A549 (cell line): ENCODE results near the gene TMEM44. TPM values are rescaled to one million over a fixed set of nuclear protein-coding genes. Genes with fewer than 3 reads are reported as not detected.

Experiments used
- ATAC-seq, 2 experiments: fragments of 200-7000 bp in 1 of 2; fragments of >200 bp in 1 of 2; cut with Nextera tagmentation in 1 of 2; cut with Tn5 transposase in 1 of 2; 3 replicates each; pipeline versions ENCODE4 v1.8.0 to v1.9.1; 2018 to 2020; ENCODE audit warnings: mild to moderate bottlenecking in 1 of 2, moderate library complexity in 1 of 2
- CTCF ChIA-PET: fragments of 300-600 bp; sonication (Branson Sonifier 250); formaldehyde crosslinking; extraction: SDS; loops from one replicate; lab custom pipeline; 2021; ENCODE audit warnings: antibody characterized with exemption, inconsistent platforms; lab: Yijun Ruan, JAX
- POLR2A ChIA-PET: fragments of 350-600 bp; formaldehyde crosslinking; extraction: SDS; loops from one replicate; lab custom pipeline; 2021; ENCODE audit warnings: antibody characterized with exemption, inconsistent platforms; lab: Yijun Ruan, JAX
- DNase-seq, 2 experiments: peaks; one replicate each; pipeline versions ENCODE4 v3.0.0 to v3.0.0-alpha.2; 2011 to 2016; ENCODE audit warnings: low read depth in 1 of 2, low spot score in 1 of 2
- FAIRE-seq: peaks from 2 replicates; lab custom pipeline; 2011; peaks lifted over from hg19 to GRCh38; lab: Jason Lieb, UNC
- H3K27ac ChIP-seq, 2 experiments: fragments of >200 bp; sonication (Bioruptor Twin); formaldehyde crosslinking; 3 replicates each; pipeline ENCODE4 v1.5.1; 2016 to 2017
- H3K4me1 ChIP-seq: fragments of >200 bp; sonication (Bioruptor Twin); formaldehyde crosslinking; 3 replicates; pipeline ENCODE4 v1.6.1; 2016
- H3K4me2 ChIP-seq: fragments of >200 bp; sonication (Bioruptor Twin); formaldehyde crosslinking; 3 replicates; pipeline ENCODE4 v1.6.1; 2016
- H3K4me3 ChIP-seq: fragments of >200 bp; sonication (Bioruptor Twin); formaldehyde crosslinking; 3 replicates; pipeline ENCODE4 v1.5.1; 2016
- H3K9me3 ChIP-seq: fragments of >200 bp; sonication (Bioruptor Twin); formaldehyde crosslinking; 3 replicates; pipeline ENCODE4 v1.6.1; 2016
- BCL3 ChIP-seq: fragments of >200 bp; sonication (Bioruptor Twin); formaldehyde crosslinking; IDR thresholded peaks from 3 replicates; pipeline ENCODE4 v1.6.1; 2016
- BHLHE40 ChIP-seq: IDR thresholded peaks from 2 replicates; pipeline ENCODE4 v1.6.1; 2012; ENCODE audit warnings: low read depth, low read length, inconsistent platforms
- CBX2 ChIP-seq: fragments of 200-600 bp; sonication (generic); IDR thresholded peaks from 2 replicates; pipeline ENCODE4 v1.6.1; 2016; ENCODE audit warnings: low read depth, mild to moderate bottlenecking, borderline replicate concordance
- CHD4 ChIP-seq: fragments of 200-600 bp; sonication (generic); IDR thresholded peaks from 2 replicates; pipeline ENCODE4 v1.6.1; 2016; ENCODE audit warnings: antibody characterized with exemption, mild to moderate bottlenecking, borderline replicate concordance
- CTCF ChIP-seq: fragments of >200 bp; sonication (Bioruptor Twin); formaldehyde crosslinking; IDR thresholded peaks from 3 replicates; pipeline ENCODE4 v1.5.1; 2016
- EP300 ChIP-seq, 2 experiments: fragments of >200 bp; sonication (Bioruptor Twin); formaldehyde crosslinking; IDR thresholded peaks; 2 replicates in 1 of 2; 3 replicates in 1 of 2; pipeline ENCODE4 v1.6.1; 2016 to 2017
- FOSL2 ChIP-seq, 2 experiments: fragments of 450-650 bp in 1 of 2; fragments of >200 bp in 1 of 2; sonication (Bioruptor Twin) in 1 of 2; formaldehyde crosslinking; IDR thresholded peaks; 2 replicates each; pipeline versions ENCODE4 v1.5.0 to v1.6.1; 2016 to 2020; ENCODE audit warnings: mild to moderate bottlenecking in 1 of 2, moderate library complexity in 1 of 2
- GATA3 ChIP-seq: IDR thresholded peaks from 2 replicates; pipeline ENCODE4 v1.6.1; 2012; ENCODE audit warnings: borderline replicate concordance
- HOXA7 ChIP-seq: fragments of 250-450 bp; sonication (Bioruptor Pico); IDR thresholded peaks from 2 replicates; pipeline ENCODE4 v1.5.0; 2020; ENCODE audit warnings: mild to moderate bottlenecking, moderate library complexity
- HOXB13 ChIP-seq: fragments of 250-450 bp; sonication (Bioruptor Pico); IDR thresholded peaks from 2 replicates; pipeline ENCODE4 v1.5.0; 2020; ENCODE audit warnings: low read depth, mild to moderate bottlenecking, moderate library complexity
- JUN ChIP-seq, 2 experiments: fragments of >200 bp; sonication (Bioruptor Twin); formaldehyde crosslinking; IDR thresholded peaks; 2 replicates in 1 of 2; 3 replicates in 1 of 2; pipeline ENCODE4 v1.6.1; 2016 to 2017
- KDM5A ChIP-seq: fragments of 200-600 bp; sonication (generic); IDR thresholded peaks from 2 replicates; pipeline ENCODE4 v1.6.1; 2016; ENCODE audit warnings: antibody characterized with exemption, mild to moderate bottlenecking
- MAFK ChIP-seq: fragments of 450-650 bp; IDR thresholded peaks from 2 replicates; pipeline ENCODE4 v1.6.1; 2014; ENCODE audit not compliant: partially characterized antibody
- MAZ ChIP-seq: fragments of 150-350 bp; IDR thresholded peaks from 2 replicates; pipeline ENCODE4 v1.6.1; 2014; ENCODE audit warnings: antibody characterized with exemption, low read depth, low read length, borderline replicate concordance
- NFE2L2 ChIP-seq: fragments of 150-350 bp; conservative IDR thresholded peaks from 2 replicates; pipeline ENCODE4 v1.6.1; 2014; ENCODE audit warnings: low read length
- PBX3 ChIP-seq: IDR thresholded peaks from 2 replicates; pipeline ENCODE4 v1.6.1; 2012
- PHF8 ChIP-seq: fragments of 200-600 bp; sonication (generic); IDR thresholded peaks from 2 replicates; pipeline ENCODE4 v1.6.1; 2016; ENCODE audit warnings: low read depth, mild to moderate bottlenecking, antibody characterized with exemption, moderate library complexity, borderline replicate concordance
- POLR2A ChIP-seq: IDR thresholded peaks from 2 replicates; pipeline ENCODE4 v1.6.1; 2012; ENCODE audit warnings: mild to moderate bottlenecking, low read length
- REST ChIP-seq: fragments of 200-600 bp; sonication (generic); IDR thresholded peaks from 2 replicates; pipeline ENCODE4 v1.6.1; 2016; ENCODE audit warnings: antibody characterized with exemption, mild to moderate bottlenecking, moderate library complexity
- SMC3 ChIP-seq: fragments of >200 bp; sonication (Bioruptor Twin); formaldehyde crosslinking; IDR thresholded peaks from 3 replicates; pipeline ENCODE4 v1.6.1; 2018; ENCODE audit warnings: inconsistent platforms
- TP53 ChIP-seq: fragments of 250-450 bp; sonication (Bioruptor Pico); IDR thresholded peaks from 2 replicates; pipeline ENCODE4 v1.5.0; 2021; ENCODE audit warnings: mild to moderate bottlenecking, moderate library complexity
- ZFP36 ChIP-seq: fragments of 450-650 bp; IDR thresholded peaks from 2 replicates; pipeline ENCODE4 v1.6.1; 2014; ENCODE audit warnings: borderline replicate concordance; ENCODE audit not compliant: partially characterized antibody
- ZSCAN20 ChIP-seq: fragments of 250-450 bp; sonication (Bioruptor Pico); IDR thresholded peaks from 2 replicates; pipeline ENCODE4 v1.8.0; 2022; ENCODE audit warnings: mild to moderate bottlenecking, moderate library complexity
- WGBS: methylation state at CpG from one replicate; pipeline ENCODE4 v1.1.6; 2017; ENCODE audit errors: missing lambda C conversion rate; 5-methylcytosine and 5-hydroxymethylcytosine counted together
- polyA plus RNA-seq, 4 experiments: library from polyadenylated mRNA; depleted of rRNA in 3 of 4; stranded (reverse); fragments of >200 nt; fragmentation: RNase III in 1 of 4; extraction: RNeasy Plus Mini Kit Qiagen cat#74134 plus additional on column Dnase treatment in 1 of 4; gene quantifications; 2 replicates in 3 of 4; 3 replicates in 1 of 4; pipeline ENCODE4 v1.2.3, GENCODE V29; 2011 to 2017
- TF ChIP-seq, protein P1 (sequence below): fragments of 450-650 bp; IDR thresholded peaks from 2 replicates; pipeline ENCODE4 v1.6.1; 2014; ENCODE audit warnings: antibody characterized with exemption
- TF ChIP-seq, protein P2 (sequence below): fragments of 250-450 bp; sonication (Bioruptor Pico); IDR thresholded peaks from 2 replicates; pipeline ENCODE4 v1.5.0; 2020; ENCODE audit warnings: low read depth, mild to moderate bottlenecking, moderate library complexity
- TF ChIP-seq, protein P3 (sequence below): fragments of 150-350 bp; IDR thresholded peaks from 2 replicates; pipeline ENCODE4 v1.6.1; 2014; ENCODE audit warnings: low read depth, mild to moderate bottlenecking, low read length

Gene TMEM44
- polyA plus RNA-seq, 2 of the 4 experiments (the other 2 are of a cell fraction) = 16.0 to 17.0 TPM

DNA sequence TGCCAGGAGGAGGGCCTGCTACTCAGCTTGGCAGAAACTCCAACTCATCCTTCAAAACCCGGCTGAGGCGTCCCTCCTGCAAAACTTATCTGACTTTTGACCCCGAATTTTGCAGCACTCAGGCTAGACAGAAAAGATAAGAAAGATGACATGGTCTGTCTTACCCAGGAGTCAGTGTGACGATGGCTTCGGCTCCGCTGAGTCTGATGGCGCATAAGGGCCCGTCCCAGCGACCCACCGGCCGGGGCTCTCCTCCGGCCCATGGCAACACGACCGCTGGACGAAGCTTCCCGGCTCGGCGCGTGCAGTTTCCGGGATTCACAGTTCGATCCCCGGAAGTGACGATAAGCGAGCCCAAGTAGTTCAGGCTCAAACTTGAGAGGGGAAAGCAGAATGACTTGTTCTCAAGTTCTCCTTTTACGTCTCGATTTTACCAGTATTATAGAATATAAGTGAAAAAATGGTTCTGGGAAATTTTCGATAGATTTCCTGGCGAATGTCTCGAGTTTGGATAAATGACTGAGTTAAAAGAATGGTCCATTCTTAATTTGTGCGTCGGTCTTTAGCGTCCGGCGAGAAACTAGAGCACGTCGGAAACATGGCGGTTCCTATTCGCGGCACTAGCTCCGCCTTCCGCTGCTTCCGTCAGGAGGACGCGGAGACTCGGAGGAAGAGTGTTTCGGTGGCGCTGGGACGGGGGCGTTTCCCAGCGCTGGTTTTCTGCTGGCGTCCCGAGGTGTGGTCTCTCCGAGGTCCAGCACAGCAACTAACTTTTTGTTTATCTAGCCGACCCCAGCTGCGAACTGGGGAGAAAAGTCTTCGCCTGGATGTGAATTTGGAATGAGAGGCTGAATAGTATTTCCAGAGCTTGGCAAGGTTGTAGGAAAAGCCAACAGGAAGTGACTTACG, 38.9 kb upstream of the TMEM44 start, which contains the start of gene LSG1:
Gene LSG1 (minus strand): TSS at position 292 of the 909 bp plus-strand sequence. CDS start 29 bp downstream, at position 263.
- CTCF ChIA-PET = interaction anchor here (0.6 to 5.0 kb wide), 19 partner anchors 9 to 908 kb away, joined by 3 to 63 read pairs (median 7); partner anchors contain the start of genes FAM43A and XXYLT1
- Histone ChIP-seq H3K9me3 (no peaks in the 10 kb centered on the region), H3K4me1 (peaks cover 13% of the 10 kb centered on the region; the same call in 2 of the 3 replicates), H3K27ac (peak within 1 kb of the TSS; percentile 86 to 90), H3K4me3 (peak within 1 kb of the TSS; percentile 92), H3K4me2 (peak within 1 kb of the TSS; percentile 92)
- FAIRE-seq (no peak), DNase-seq (peak; percentile 69 to 94), ATAC-seq (peak; percentile 94 to 97)
- POLR2A ChIA-PET = interaction anchor here (0.6 to 2.4 kb wide), 10 partner anchors 11 to 871 kb away, joined by 3 to 28 read pairs (median 6); partner anchors contain the start of genes FAM43A, PPP1R2 and XXYLT1
- under 1% methylated on average over 42 of the region's 57 CpGs for WGBS
- TF ChIP-seq POLR2A (peak; percentile 62), TP53 (no peak), BCL3 (peak; percentile 67; the same call in 1 of the 3 replicates), MAFK (no peak), FOSL2 (IDR thresholded peaks at IDR 0.05) (no peak), FOSL2 (CRISPR knock-in tag; IDR thresholded peaks at IDR 0.05) (no peak), MAZ (no peak), HOXB13 (no peak), NFE2L2 (no peak), CTCF (no peak), SMC3 (no peak), PBX3 (no peak), REST (no peak), HOXA7 (CRISPR knock-in tag) (no peak), GATA3 (peak; percentile 51; the same call in 1 of the 2 replicates), CBX2 (no peak), EP300 (IDR thresholded peaks at IDR 0.05) (no peak), JUN (IDR thresholded peaks at IDR 0.05) (peak; percentile 44 to 75; a peak in 3 of 5 replicates), ZSCAN20 (no peak), CHD4 (no peak), PHF8 (peak; percentile 91), BHLHE40 (peak; percentile 70; the same call in 1 of the 2 replicates), ZFP36 (no peak), KDM5A (no peak)
- TF ChIP-seq, protein P1, sequence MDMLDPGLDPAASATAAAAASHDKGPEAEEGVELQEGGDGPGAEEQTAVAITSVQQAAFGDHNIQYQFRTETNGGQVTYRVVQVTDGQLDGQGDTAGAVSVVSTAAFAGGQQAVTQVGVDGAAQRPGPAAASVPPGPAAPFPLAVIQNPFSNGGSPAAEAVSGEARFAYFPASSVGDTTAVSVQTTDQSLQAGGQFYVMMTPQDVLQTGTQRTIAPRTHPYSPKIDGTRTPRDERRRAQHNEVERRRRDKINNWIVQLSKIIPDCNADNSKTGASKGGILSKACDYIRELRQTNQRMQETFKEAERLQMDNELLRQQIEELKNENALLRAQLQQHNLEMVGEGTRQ = no peak
- TF ChIP-seq, protein P2, sequence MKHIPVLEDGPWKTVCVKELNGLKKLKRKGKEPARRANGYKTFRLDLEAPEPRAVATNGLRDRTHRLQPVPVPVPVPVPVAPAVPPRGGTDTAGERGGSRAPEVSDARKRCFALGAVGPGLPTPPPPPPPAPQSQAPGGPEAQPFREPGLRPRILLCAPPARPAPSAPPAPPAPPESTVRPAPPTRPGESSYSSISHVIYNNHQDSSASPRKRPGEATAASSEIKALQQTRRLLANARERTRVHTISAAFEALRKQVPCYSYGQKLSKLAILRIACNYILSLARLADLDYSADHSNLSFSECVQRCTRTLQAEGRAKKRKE (CRISPR knock-in tag) = no peak
- TF ChIP-seq, protein P3, sequence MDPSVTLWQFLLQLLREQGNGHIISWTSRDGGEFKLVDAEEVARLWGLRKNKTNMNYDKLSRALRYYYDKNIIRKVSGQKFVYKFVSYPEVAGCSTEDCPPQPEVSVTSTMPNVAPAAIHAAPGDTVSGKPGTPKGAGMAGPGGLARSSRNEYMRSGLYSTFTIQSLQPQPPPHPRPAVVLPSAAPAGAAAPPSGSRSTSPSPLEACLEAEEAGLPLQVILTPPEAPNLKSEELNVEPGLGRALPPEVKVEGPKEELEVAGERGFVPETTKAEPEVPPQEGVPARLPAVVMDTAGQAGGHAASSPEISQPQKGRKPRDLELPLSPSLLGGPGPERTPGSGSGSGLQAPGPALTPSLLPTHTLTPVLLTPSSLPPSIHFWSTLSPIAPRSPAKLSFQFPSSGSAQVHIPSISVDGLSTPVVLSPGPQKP = no peak
